Gastrocnemius medialis (tissue), 4 donors: ENCODE results near the gene CACNA2D1.

Experiments used
- POLR2A ChIP-seq, 2 donors: fragments of 450-650 bp; IDR thresholded peaks; one replicate each; pipeline ENCODE4 v1.6.1; 2017; ENCODE audit warnings: antibody characterized with exemption in 2 of 2, mild to moderate bottlenecking in 2 of 2, moderate library complexity in 2 of 2
- TF ChIP-seq, protein P1 (sequence below), 5 experiments: fragments of 450-650 bp in 3 of 5; fragments of 200-600 bp in 2 of 5; sonication (generic) in 2 of 5; IDR thresholded peaks in 4 of 5; conservative IDR thresholded peaks in 1 of 5; 1 replicate in 4 of 5; 2 replicates in 1 of 5; pipeline ENCODE4 v1.5.1; 2016 to 2019; ENCODE audit warnings: antibody characterized with exemption in 5 of 5, mild to moderate bottlenecking in 3 of 5, moderate library complexity in 3 of 5

DNA sequence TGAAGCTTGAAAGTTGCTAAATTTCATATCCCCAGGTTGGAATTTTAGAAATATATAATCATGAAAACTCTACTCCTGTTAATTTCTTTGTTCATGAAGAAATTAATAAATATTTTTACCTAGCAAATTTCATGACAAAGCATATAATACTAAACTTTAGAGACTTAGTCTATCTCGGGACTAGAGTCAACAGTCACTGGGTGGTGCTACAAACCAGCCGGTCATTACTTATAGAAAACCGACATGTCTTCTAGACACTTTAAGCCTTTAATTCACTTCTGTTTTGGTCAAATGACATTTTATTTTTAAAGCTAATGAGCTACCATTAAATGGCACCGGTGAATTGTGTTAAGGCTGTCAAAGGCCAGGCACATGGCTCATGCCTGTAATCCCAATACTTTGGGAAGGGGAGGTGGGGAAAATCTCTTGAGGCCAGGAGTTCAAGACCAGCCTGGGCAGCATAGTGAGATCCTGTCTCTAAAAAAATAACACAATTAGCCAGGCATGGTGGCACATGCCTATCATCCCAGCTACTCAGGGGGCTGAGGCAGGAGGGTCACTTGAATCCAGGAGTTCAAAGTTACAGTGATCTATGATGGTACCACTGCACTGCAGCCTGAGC lies 270.1 kb downstream of the CACNA2D1 start:
- TF ChIP-seq, protein P1, sequence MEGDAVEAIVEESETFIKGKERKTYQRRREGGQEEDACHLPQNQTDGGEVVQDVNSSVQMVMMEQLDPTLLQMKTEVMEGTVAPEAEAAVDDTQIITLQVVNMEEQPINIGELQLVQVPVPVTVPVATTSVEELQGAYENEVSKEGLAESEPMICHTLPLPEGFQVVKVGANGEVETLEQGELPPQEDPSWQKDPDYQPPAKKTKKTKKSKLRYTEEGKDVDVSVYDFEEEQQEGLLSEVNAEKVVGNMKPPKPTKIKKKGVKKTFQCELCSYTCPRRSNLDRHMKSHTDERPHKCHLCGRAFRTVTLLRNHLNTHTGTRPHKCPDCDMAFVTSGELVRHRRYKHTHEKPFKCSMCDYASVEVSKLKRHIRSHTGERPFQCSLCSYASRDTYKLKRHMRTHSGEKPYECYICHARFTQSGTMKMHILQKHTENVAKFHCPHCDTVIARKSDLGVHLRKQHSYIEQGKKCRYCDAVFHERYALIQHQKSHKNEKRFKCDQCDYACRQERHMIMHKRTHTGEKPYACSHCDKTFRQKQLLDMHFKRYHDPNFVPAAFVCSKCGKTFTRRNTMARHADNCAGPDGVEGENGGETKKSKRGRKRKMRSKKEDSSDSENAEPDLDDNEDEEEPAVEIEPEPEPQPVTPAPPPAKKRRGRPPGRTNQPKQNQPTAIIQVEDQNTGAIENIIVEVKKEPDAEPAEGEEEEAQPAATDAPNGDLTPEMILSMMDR (IDR thresholded peaks at IDR 0.05 in 4 of 5, conservative IDR thresholded peaks at IDR 0.05 in 1 of 5) = no peak
- no peak for TF ChIP-seq POLR2A (IDR thresholded peaks at IDR 0.05)
